ENCODE measurements around the gene FRS3. TPM values are rescaled to one million over a fixed set of nuclear protein-coding genes. Genes with fewer than 3 reads are reported as not detected.

The FRS3 gene
- total and polyA plus RNA-seq, 2 of the 8 experiments (the other 6 are each of a cell fraction or from before 2014, with no cell fraction given), result 3.4 to 4.4 TPM

- TF ChIP-seq CHD7 (IDR thresholded peaks at IDR 0.05; ENCODE audit: insufficient replicate concordance, low read length) (no peak), RFX5 (IDR thresholded peaks at IDR 0.05; ENCODE audit: borderline replicate concordance, low read depth, low read length) (no peak), CBX5 (IDR thresholded peaks at IDR 0.05; ENCODE audit: low read depth, low read length) (no peak), ASH2L (IDR thresholded peaks at IDR 0.05; ENCODE audit: low read length) (no peak), SAP30 (IDR thresholded peaks at IDR 0.05; ENCODE audit: insufficient read depth, insufficient replicate concordance, low read length) (no peak), BCL11A (IDR thresholded peaks at IDR 0.05; ENCODE audit: low read depth in 2 of 2, low read length in 2 of 2) (no peak), TAF7 (optimal IDR thresholded peaks at IDR 0.05; ENCODE audit: borderline replicate concordance, low read depth, low read length) (no peak), CBX8 (IDR thresholded peaks at IDR 0.05; ENCODE audit: borderline replicate concordance, low read depth, low read length) (no peak), ATF3 (IDR thresholded peaks at IDR 0.05; ENCODE audit: insufficient read depth, low read depth, low read length) (no peak)
Measured at GRCh38 chr6:41783106-41783780, 3.5 kb upstream of the FRS3 start (continued).
